Esophagus mucosa (tissue), 1 donor: ENCODE measurements around the gene ACSF2. TPM values are rescaled to one million over a fixed set of nuclear protein-coding genes. Genes with fewer than 3 reads are reported as not detected.

Experiments
- total RNA-seq: library from RNA; stranded (reverse); gene quantifications from one replicate; pipeline ENCODE4 v1.2.4, GENCODE V29; 2023
- donor health status: DM: yes; HTN: yes; CAD: no.

ACSF2 gene
- total RNA-seq, 1 donor from 2014 or later, result 15.1 TPM

Other genes with a start within 250 kb of the ACSF2 start
- gene COL1A1, start 224.6 kb upstream of the ACSF2 start, total RNA-seq, result 42.7 TPM
- 0.88 TPM for gene TMEM92, start 151.8 kb upstream of the ACSF2 start, total RNA-seq
- gene XYLT2, start 80.1 kb upstream of the ACSF2 start, total RNA-seq, result 10.8 TPM
- 64.7 TPM for gene MRPL27, start 53.0 kb upstream of the ACSF2 start, total RNA-seq
- 2.4 TPM for gene EME1, start 53.0 kb upstream of the ACSF2 start, total RNA-seq
- 68.2 TPM for gene LRRC59, start 28.7 kb upstream of the ACSF2 start, total RNA-seq
- not detected for gene CHAD, start 42.7 kb downstream of the ACSF2 start, total RNA-seq
- 10.8 TPM for gene RSAD1, start 52.6 kb downstream of the ACSF2 start, total RNA-seq
- 0.40 TPM for gene MYCBPAP, start 82.2 kb downstream of the ACSF2 start, total RNA-seq
- 38.5 TPM for gene EPN3, start 106.5 kb downstream of the ACSF2 start, total RNA-seq
- gene SPATA20, start 121.0 kb downstream of the ACSF2 start, total RNA-seq, result 16.8 TPM
- 0.08 TPM for gene CACNA1G, start 134.5 kb downstream of the ACSF2 start, total RNA-seq
- gene ABCC3, start 208.7 kb downstream of the ACSF2 start, total RNA-seq, result 17.6 TPM